ENCODE measurements around the gene IL17RD.

The IL17RD gene

DNA sequence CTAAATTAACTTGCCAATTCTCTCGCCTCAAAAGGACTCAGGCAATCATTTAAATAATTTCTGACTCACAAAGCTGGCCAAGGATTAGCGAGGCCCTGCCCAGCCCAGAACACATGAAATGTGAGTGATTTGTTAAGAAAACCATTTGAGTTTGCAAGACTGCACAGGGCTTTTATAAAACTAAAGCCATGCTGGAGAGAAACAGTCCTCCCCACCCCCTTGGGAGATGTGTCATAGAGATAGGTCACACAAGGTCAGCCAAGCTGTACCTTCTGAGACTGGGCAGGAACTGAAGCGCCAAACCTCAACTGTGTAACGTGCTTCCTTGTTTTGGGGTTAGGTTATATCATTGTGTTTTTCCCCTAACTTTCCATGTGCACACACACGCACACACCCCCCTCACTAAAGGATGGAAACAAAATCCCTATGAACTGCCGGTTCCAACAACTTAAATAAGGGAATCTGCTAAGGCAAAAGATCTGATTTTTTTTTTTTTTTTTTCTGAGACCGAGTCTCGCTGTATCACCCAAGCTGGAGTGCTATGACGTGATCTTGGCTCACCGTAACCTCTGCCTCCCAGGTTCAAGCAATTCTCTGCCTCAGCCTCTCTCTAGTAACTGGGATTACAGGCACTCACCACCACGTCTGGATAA lies 96.6 kb downstream of the IL17RD start:
- TF ChIP-seq, protein P1, sequence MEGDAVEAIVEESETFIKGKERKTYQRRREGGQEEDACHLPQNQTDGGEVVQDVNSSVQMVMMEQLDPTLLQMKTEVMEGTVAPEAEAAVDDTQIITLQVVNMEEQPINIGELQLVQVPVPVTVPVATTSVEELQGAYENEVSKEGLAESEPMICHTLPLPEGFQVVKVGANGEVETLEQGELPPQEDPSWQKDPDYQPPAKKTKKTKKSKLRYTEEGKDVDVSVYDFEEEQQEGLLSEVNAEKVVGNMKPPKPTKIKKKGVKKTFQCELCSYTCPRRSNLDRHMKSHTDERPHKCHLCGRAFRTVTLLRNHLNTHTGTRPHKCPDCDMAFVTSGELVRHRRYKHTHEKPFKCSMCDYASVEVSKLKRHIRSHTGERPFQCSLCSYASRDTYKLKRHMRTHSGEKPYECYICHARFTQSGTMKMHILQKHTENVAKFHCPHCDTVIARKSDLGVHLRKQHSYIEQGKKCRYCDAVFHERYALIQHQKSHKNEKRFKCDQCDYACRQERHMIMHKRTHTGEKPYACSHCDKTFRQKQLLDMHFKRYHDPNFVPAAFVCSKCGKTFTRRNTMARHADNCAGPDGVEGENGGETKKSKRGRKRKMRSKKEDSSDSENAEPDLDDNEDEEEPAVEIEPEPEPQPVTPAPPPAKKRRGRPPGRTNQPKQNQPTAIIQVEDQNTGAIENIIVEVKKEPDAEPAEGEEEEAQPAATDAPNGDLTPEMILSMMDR (IDR thresholded peaks at IDR 0.05; ENCODE audit: control insufficient read depth, insufficient read depth, low read depth, low read length, missing control alignments) = no peak
- H3K4me3 ChIP-seq (ENCODE audit: control insufficient read depth, low read depth, low read length) = no peak overlapping the region
- DNase-seq (ENCODE audit: low read depth) = peak; percentile 64

DNA sequence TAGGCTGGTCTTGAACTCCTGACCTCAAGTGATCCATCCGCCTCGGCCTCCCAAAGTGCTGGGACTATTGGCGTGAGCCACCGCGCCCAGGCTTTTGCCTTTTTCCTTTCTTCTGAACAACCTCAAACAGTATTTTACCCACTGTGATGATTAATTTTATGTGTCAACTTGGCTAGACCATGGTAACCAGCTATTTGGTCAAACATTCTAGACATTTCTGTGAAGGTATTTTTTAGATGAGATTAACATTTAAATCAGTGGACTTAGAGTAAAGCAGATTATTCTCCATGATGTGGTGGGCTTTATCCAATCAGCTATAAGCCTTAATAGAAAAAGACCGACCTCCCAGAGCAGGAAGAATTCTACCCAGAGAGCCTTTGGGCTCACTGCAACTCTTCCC lies 98.7 kb downstream of the IL17RD start:
- DNase-seq (ENCODE audit: low read depth) = no peak
- H3K4me3 ChIP-seq (ENCODE audit: control insufficient read depth, low read depth, low read length) = no peak overlapping the region
- TF ChIP-seq, protein P1 (IDR thresholded peaks at IDR 0.05; ENCODE audit: control insufficient read depth, insufficient read depth, low read depth, low read length, missing control alignments) = no peak

DNA sequence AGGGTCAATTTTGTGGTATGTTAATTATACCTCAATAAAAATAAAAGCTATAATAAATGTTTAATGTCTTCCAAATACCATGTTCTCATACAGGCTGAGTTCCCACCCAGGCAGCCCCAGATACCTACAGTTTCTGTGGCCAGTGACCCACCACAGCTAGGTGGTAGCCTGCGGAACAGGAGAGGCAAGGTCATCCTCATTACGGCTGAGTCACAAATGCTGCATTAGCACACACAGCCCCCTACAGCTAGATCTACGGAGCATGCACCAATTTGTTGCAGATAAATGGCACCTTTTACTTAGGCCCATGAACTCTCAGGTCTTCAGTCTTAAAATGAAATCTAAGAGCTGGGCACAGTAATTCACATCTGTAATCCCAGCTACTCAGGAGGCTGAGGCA lies 99.6 kb downstream of the IL17RD start:
- no peak overlapping the region for H3K4me3 ChIP-seq (ENCODE audit: control insufficient read depth, low read depth, low read length)
- DNase-seq (ENCODE audit: low read depth) = no peak
- TF ChIP-seq, protein P1 (IDR thresholded peaks at IDR 0.05; ENCODE audit: control insufficient read depth, insufficient read depth, low read depth, low read length, missing control alignments) = no peak

DNA sequence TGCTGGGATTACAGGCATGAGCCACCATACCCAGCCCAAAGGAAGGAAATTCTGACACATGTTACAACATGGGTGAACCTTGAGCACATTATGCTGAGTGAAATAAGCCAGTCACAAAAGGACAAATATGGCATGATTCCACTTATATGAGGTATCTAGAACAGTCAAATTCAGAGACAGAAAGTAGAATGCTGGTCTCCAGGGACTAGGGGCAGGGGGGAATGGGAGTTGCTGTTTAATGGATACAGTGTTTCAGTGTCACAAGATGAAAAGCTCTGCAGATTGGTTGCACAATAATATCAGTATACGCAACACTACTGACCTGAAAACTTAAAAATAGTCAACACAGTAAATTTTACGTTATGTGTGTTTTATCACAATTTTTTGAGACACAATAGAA lies 100.6 kb downstream of the IL17RD start:
- TF ChIP-seq, protein P1 (IDR thresholded peaks at IDR 0.05; ENCODE audit: control insufficient read depth, insufficient read depth, low read depth, low read length, missing control alignments) = no peak
- H3K4me3 ChIP-seq (ENCODE audit: control insufficient read depth, low read depth, low read length) = no peak overlapping the region
- no peak for DNase-seq (ENCODE audit: low read depth)

DNA sequence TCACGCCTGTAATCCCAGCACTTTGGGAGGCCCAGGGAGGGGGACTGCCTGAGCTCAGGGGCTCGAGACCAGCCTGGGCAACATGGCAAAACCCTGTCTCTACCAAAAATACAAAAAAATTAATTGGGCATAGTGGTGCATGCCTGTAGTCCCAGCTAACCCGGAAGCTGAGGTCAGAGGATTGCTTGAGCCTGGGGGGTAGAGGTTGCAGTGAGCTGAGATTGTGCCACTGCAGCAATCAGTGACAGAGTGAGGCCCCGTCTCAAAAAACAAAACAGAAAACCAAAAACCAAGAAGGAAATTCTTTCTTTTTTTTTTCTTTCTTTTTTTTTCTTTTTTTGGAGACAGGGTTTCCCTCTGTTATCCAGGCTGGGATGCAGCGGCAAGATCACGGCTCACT lies 101.2 kb downstream of the IL17RD start:
- no peak overlapping the region for H3K4me3 ChIP-seq (ENCODE audit: control insufficient read depth, low read depth, low read length)
- TF ChIP-seq, protein P1 (IDR thresholded peaks at IDR 0.05; ENCODE audit: control insufficient read depth, insufficient read depth, low read depth, low read length, missing control alignments) = no peak
- no peak for DNase-seq (ENCODE audit: low read depth)

DNA sequence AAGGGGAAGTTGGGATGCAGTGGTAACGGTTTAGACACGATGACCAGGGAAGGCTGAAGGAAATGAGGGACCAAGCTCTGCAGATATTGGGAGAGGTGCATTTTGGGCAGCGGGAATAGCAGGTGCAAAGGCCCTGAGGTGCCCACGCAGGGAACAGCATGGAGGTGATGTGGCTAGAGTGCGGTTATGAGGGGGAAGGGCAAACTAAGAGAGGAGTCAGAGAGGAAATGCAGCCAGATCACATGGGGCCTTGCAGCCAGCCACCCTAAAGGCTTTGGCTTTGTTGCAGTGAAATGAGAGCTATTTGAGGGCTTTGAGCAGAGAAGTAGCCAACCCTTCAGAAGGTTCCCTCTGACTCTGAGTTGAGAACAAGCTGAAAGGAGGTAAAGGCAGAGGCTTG lies 102.1 kb downstream of the IL17RD start:
- H3K4me3 ChIP-seq (ENCODE audit: control insufficient read depth, low read depth, low read length) = no peak overlapping the region
- DNase-seq (ENCODE audit: low read depth) = no peak
- TF ChIP-seq, protein P1 (IDR thresholded peaks at IDR 0.05; ENCODE audit: control insufficient read depth, insufficient read depth, low read depth, low read length, missing control alignments) = no peak
